HG02763 (cell line): ENCODE measurements around the gene FXYD3.

Experiments
- ATAC-seq: cut with Tn5 transposase; IDR thresholded peaks from one replicate; pipeline ENCODE4 v1.9.1; 2021; ENCODE audit warnings: mild to moderate bottlenecking, moderate library complexity; ENCODE audit not compliant: unreplicated experiment

FXYD3 gene

GRCh38 chr19:35157431-35157830, 41.8 kb downstream of the FXYD3 start:
- no peak for ATAC-seq

- ATAC-seq = no peak
Measured at GRCh38 chr19:35159606-35160005, 44.0 kb downstream of the FXYD3 start.

GRCh38 chr19:35160629-35161433, 45.2 kb downstream of the FXYD3 start:
- no peak for ATAC-seq

GRCh38 chr19:35161434-35161743, 45.8 kb downstream of the FXYD3 start:
- ATAC-seq = no peak

GRCh38 chr19:35162471-35163326, 47.1 kb downstream of the FXYD3 start:
- no peak for ATAC-seq

- no peak for ATAC-seq
Measured at GRCh38 chr19:35164418-35164817, 48.8 kb downstream of the FXYD3 start.

GRCh38 chr19:35165200-35166058, 49.8 kb downstream of the FXYD3 start:
- ATAC-seq = no peak

GRCh38 chr19:35166100-35167063, 50.8 kb downstream of the FXYD3 start:
- no peak for ATAC-seq

GRCh38 chr19:35167251-35168119, 51.9 kb downstream of the FXYD3 start:
- ATAC-seq = no peak

- no peak for ATAC-seq
Measured at GRCh38 chr19:35168196-35168595, 52.6 kb downstream of the FXYD3 start.

GRCh38 chr19:35169221-35169995, 53.8 kb downstream of the FXYD3 start:
- ATAC-seq = no peak

- no peak for ATAC-seq
Measured at GRCh38 chr19:35170359-35171061, 54.9 kb downstream of the FXYD3 start.

GRCh38 chr19:35171730-35172129, 56.1 kb downstream of the FXYD3 start:
- ATAC-seq = no peak
